ENCODE data around the gene SLC5A5. TPM values are rescaled to one million over a fixed set of nuclear protein-coding genes. Genes with fewer than 3 reads are reported as not detected.

The SLC5A5 gene
- total and polyA plus RNA-seq, 10 of the 15 experiments (the other 5 are each of a cell fraction or from before 2014, with no cell fraction given), result 0.02 to 0.08 (median 0.05) TPM; not detected in 3

GRCh38 chr19:17834350-17835181 lies 37.2 kb upstream of the SLC5A5 start:
- H2AFZ ChIP-seq (ENCODE audit: control insufficient read depth, low read depth, low read length), result no peak overlapping the region
- CTCF ChIA-PET, result no interaction called here
- H3K4me3 ChIP-seq, result no peak overlapping the region
- 94% methylated on average over 27 of the region's 27 CpGs for WGBS (ENCODE audit: insufficient coverage, insufficient replicate concordance, low lambda C conversion rate, missing lambda C conversion rate)
- POLR2A ChIA-PET, result interaction anchor here (0.5 to 0.6 kb wide), 2 partner anchors 29 to 753 kb away, joined by 3 read pairs; no protein-coding TSS in a partner anchor
- peaks cover 6 to 19% of the 10 kb centered on the region in 2 experiments for H3K36me3 ChIP-seq (ENCODE audit: control insufficient read depth in 2 of 2, insufficient read depth in 2 of 2, low read length in 1 of 2)
- no peaks in the 10 kb centered on the region; the same call in 2 of the 3 replicates for H3K9me3 ChIP-seq (replicated peaks; ENCODE audit: control insufficient read depth, insufficient read depth, low read length)
- H3K79me2 ChIP-seq (ENCODE audit: control insufficient read depth, insufficient read depth, low read length), result no peaks in the 10 kb centered on the region
- no peak overlapping the region for H3K4me2 ChIP-seq (ENCODE audit: control insufficient read depth, insufficient read depth)
- TF ChIP-seq MTA3 (IDR thresholded peaks at IDR 0.05; ENCODE audit: borderline replicate concordance, low read length) (no peak), RELA (IDR thresholded peaks at IDR 0.05; ENCODE audit: borderline replicate concordance, partially characterized antibody) (no peak), DPF2 (IDR thresholded peaks at IDR 0.05) (no peak), HDAC2 (IDR thresholded peaks at IDR 0.05) (no peak), ZNF207 (IDR thresholded peaks at IDR 0.05; ENCODE audit: borderline replicate concordance) (no peak), ASH2L (IDR thresholded peaks at IDR 0.05; ENCODE audit: borderline replicate concordance, low read depth) (no peak), MTA2 (IDR thresholded peaks at IDR 0.05; ENCODE audit: low read depth) (no peak), GATAD2B (conservative IDR thresholded peaks at IDR 0.05; ENCODE audit: low read depth) (no peak), TARDBP (IDR thresholded peaks at IDR 0.05; ENCODE audit: borderline replicate concordance) (no peak), E2F4 (IDR thresholded peaks at IDR 0.05; ENCODE audit: low read depth, low read length) (no peak), HDAC6 (IDR thresholded peaks at IDR 0.05; ENCODE audit: unreplicated experiment) (no peak)
- TF ChIP-seq, protein P1, sequence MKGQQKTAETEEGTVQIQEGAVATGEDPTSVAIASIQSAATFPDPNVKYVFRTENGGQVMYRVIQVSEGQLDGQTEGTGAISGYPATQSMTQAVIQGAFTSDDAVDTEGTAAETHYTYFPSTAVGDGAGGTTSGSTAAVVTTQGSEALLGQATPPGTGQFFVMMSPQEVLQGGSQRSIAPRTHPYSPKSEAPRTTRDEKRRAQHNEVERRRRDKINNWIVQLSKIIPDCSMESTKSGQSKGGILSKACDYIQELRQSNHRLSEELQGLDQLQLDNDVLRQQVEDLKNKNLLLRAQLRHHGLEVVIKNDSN (IDR thresholded peaks at IDR 0.05; ENCODE audit: borderline replicate concordance, extremely low read length, insufficient read depth, low read depth, low read length), result no peak
- H4K20me1 ChIP-seq (ENCODE audit: control insufficient read depth, insufficient read depth), result no peaks in the 10 kb centered on the region
- BruUV-seq (replicated peaks), result no TSS peak
- DNase-seq (ENCODE audit: low read depth, low spot score) (no peak), FAIRE-seq (no peak), ATAC-seq (no peak)
- intact Hi-C loops (cut with micrococcal nuclease; ENCODE audit: unreplicated experiment) (no loop called here), in situ Hi-C loops (cut with MboI) (no loop called here)
- SMC1A ChIA-PET (ENCODE audit: uncharacterized antibody, unreplicated experiment), result interaction anchor here (1.3 kb wide), 1 partner anchor 25 kb away, joined by 3 read pairs; the partner anchor contains the start of gene RPL18A
- H3K27me3 ChIP-seq (replicated peaks in 1 of 2; ENCODE audit: control insufficient read depth in 2 of 2, insufficient read depth in 2 of 2, low read length in 1 of 2), result no peaks in the 10 kb centered on the region
- RAD21 ChIA-PET (ENCODE audit: unreplicated experiment), result no interaction called here
- H3K4me1 ChIP-seq (ENCODE audit: control insufficient read depth, insufficient read depth, low read length), result no peaks in the 10 kb centered on the region
- H3K27ac ChIP-seq (ENCODE audit: control insufficient read depth, insufficient read depth), result no peak overlapping the region
- no peak overlapping the region for H3K9ac ChIP-seq (ENCODE audit: control insufficient read depth, insufficient read depth, low read length)
